ENCODE data around the gene ANKS4B.

- TF ChIP-seq EZH2 (IDR thresholded peaks at IDR 0.05; ENCODE audit: borderline replicate concordance, low read length): no peak
- TF ChIP-seq CTCF (conservative IDR thresholded peaks at IDR 0.05 in 1 of 2, IDR thresholded peaks at IDR 0.05 in 1 of 2; ENCODE audit: extremely low read depth in 1 of 2, insufficient read depth in 1 of 2, low read depth in 1 of 2, low read length in 2 of 2): no peak
Measured at GRCh38 chr16:21302454-21302853, 69.0 kb downstream of the ANKS4B start.
